DMS153 treated with DMSO at 0.1 percent for 48 hours (cell line): ENCODE results near the gene LGALS7.
A peak's percentile ranks its signal among the peaks of the same experiment; 100 is the strongest.
"Not testable (repeated sequence)": the region's sequence is repeated elsewhere in the genome, so short reads cannot be mapped to it uniquely, and the experiment has no call there.

ENCODE experiments used
- DNase-seq: peaks from one replicate; lab custom pipeline; 2025; ENCODE audit not compliant: unreplicated experiment; lab: John Stamatoyannopoulos, UW

LGALS7 gene

GRCh38 chr19:38774181-38774950, 1.0 kb upstream of the LGALS7 start:
- DNase-seq: no peak

- not testable (repeated sequence) for DNase-seq
These were observed 1.7 kb downstream of the LGALS7 start for GRCh38 chr19:38771569-38771968.

- DNase-seq: not testable (repeated sequence)
These were observed 2.4 kb downstream of the LGALS7 start for GRCh38 chr19:38770949-38771275.

GRCh38 chr19:38770228-38770948, 2.9 kb downstream of the LGALS7 start:
- not testable (repeated sequence) for DNase-seq

DNA sequence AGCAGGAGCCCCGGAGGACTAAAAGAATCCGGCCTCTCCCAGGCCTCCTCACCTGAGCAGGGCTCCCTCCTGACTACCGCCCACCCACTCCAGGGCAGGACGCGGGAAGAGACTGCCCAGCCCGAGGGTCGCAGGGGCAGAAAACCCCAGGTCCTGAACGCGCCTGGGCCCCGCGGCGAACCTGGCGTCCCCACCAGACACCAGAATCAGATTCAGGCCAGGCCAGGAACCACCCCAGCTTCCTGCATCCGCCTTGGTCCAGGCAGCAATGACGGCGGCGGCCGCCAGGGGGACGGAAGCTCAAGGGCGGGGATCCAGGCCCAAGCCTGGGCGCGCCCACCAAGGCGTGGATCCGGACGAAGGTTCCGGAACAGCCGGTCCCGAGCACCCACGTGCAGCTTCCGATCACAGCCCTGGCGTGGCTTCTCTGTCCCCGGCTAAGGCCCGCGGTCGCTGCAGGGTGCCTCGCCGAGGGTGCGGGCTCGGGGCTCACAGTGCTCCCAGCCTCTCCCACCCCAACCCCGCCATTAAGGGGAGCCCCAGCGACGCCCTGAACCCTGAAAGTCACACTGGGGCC, 3.6 kb downstream of the LGALS7 start:
- peak; percentile 12 for DNase-seq

- DNase-seq: no peak
These were observed 6.9 kb downstream of the LGALS7 start for GRCh38 chr19:38766276-38767047.

- no peak for DNase-seq
These were observed 8.1 kb downstream of the LGALS7 start for GRCh38 chr19:38765214-38765613.

- DNase-seq: no peak
These were observed 9.5 kb downstream of the LGALS7 start for GRCh38 chr19:38763795-38764220.

DNA sequence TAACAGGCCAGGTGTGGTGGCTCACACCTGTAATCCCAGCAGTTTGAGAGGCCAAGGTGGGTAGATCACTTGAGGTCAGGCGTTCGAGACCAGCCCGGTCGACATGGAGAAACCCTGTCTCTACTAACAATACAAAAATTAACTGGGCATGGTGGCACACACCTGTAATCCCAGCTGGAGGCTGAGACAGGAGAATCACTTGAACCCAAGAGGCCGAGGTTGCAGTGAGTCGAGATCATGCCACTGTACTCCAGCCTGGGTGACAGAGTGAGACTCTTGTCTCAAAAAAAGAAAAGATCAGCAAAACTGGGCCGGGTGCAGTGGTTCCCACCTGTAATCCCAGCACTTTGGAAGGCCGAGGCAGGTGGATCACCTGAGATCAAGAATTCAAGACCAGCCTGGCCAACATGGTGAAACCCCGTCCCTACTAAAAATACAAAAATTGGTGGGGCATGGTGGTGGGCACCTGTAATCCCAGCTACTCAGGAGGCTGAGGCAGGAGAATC, 11.4 kb downstream of the LGALS7 start:
- DNase-seq: not testable (repeated sequence)

- not testable (repeated sequence) for DNase-seq
These were observed 12.4 kb downstream of the LGALS7 start for GRCh38 chr19:38760805-38761517.

GRCh38 chr19:38759590-38760003, 13.7 kb downstream of the LGALS7 start:
- DNase-seq: no peak

- not testable (repeated sequence) for DNase-seq
These were observed 19.1 kb downstream of the LGALS7 start for GRCh38 chr19:38754196-38754595.

DNA sequence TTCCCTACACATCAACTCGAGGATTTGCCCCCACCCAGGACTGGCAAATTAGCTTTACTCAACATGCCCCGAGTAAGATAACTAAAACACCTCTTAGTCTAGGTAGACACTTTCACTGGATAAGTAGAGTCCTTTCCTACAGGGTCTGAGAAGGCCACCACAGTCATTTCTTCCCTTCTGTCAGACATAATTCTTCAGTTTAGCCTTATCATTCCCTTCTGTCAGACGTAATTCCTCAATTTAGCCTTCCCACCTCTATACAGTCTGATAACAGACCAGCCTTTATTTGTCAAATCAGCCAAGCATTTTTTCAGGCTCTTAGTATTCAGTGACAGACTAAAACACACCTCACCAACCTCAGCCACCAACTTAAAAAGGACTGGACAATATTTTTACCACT, 19.5 kb downstream of the LGALS7 start:
- DNase-seq: not testable (repeated sequence)

DNA sequence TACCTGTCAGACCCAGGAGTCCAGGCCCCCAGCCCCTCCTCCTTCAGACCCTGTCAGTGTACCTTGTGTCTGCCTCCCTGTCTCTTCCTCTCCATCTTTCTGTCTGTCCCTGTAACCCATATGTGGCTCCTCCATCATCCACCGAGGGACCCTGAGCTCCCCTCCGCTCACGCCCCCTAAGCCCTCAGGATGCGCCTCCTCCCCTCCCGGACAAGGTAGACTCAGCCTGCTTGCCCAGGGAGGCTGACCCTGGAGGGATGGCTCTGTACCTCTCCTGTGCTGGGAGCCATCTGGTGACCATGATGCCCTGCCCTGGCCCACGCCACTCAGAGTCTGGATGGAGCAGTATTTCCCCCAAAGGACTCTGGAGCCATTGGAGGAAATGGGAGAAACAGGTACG, 28.0 kb downstream of the LGALS7 start:
- DNase-seq: no peak

GRCh38 chr19:38744874-38745273, 28.4 kb downstream of the LGALS7 start:
- DNase-seq: no peak

GRCh38 chr19:38744298-38744681, 29.0 kb downstream of the LGALS7 start, which contains the start of gene CAPN12:
Gene CAPN12 (minus strand): TSS chr19:38744474. CDS start chr19:38744165, 309 bp downstream.
- DNase-seq: no peak

DNA sequence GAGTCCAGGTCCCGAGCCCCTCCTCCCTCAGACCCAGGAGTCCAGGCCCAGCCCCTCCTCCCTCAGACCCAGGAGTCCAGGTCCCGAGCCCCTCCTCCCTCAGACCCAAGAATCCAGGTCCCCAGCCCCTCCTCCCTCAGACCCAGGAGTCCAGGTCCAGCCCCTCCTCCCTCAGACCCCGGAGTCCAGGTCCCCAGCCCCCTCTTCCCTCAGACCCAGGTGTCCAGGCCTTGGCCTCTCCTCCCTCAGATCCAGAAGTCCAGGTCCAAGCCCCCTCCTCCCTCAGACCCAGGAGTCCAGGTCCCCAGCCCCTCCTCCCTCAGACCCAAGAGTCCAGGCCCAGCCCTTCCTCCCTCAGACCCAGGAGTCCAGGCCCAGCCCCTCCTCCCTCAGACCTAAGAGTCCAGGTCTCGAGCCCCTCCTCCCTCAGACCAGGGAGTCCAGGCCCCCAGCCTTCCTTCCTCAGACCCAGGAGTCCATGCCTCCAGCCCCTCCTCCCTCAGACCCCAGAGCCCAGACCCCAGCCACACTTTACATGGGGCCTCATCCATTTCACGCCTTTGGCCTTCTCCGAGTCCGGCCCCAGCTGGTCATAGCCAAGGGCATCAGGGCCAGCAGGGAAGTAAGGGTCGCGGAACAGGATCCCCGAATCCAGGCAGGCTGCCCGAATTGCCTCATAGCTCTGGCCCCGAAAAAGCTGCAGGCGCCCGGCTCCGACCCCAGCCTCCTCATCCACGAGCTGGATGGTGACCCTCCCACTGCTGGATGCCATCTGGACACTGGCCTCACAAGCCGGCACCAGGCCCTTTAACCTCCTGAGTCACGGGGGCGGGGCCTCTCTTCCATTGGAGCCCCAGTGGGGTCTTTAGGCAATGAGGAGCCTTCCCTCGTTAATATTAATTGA, 29.7 kb downstream of the LGALS7 start:
- DNase-seq: no peak

DNA sequence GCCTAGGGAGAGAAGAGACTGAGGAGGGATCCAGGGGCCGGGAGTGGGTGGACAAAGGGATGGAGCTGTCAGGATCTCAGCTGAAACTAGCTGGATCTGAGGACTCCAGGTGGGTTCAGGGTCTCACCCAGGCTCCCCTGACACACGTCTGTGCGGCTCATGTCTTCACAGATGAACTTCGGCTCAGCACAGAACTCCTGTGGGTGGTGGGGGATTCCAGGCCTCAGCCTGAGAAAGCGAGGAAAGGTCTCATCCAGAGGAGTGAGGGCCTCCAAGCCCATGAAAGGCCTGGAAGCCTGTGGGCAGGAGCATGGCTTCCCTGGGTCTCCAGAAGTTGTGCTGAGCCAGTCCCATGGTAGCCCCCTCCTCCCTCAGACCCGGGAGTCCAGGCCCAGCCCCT, 30.4 kb downstream of the LGALS7 start:
- DNase-seq: no peak

DNA sequence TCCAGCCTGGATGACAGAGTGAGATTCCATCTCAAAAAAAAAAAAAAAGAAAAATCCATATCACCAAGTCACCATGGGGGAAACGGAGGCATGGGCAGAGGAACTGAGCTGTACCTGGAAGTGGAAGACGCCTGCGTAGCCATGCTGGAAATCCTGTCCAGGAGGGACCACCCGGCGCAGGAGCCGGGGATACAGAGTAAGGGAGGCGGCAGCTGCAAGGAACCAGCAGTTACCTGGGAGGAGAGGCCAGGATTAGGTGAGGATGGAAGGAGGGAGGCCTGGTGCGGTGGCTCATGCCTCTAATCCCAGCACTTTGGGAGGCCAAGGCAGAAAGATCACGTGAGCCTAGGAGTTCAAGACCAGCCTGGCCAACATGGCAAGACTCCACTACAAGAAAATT, 31.0 kb downstream of the LGALS7 start:
- DNase-seq: no peak
